Measurements from ENCODE around the gene LMTK2.

- TF ChIP-seq, protein P1, sequence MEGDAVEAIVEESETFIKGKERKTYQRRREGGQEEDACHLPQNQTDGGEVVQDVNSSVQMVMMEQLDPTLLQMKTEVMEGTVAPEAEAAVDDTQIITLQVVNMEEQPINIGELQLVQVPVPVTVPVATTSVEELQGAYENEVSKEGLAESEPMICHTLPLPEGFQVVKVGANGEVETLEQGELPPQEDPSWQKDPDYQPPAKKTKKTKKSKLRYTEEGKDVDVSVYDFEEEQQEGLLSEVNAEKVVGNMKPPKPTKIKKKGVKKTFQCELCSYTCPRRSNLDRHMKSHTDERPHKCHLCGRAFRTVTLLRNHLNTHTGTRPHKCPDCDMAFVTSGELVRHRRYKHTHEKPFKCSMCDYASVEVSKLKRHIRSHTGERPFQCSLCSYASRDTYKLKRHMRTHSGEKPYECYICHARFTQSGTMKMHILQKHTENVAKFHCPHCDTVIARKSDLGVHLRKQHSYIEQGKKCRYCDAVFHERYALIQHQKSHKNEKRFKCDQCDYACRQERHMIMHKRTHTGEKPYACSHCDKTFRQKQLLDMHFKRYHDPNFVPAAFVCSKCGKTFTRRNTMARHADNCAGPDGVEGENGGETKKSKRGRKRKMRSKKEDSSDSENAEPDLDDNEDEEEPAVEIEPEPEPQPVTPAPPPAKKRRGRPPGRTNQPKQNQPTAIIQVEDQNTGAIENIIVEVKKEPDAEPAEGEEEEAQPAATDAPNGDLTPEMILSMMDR (IDR thresholded peaks at IDR 0.05): no peak
- TF ChIP-seq EP300 (IDR thresholded peaks at IDR 0.05): no peak
- no peak for TF ChIP-seq POLR2A (IDR thresholded peaks at IDR 0.05)
- TF ChIP-seq POLR2AphosphoS5 (IDR thresholded peaks at IDR 0.05): no peak
Observed at GRCh38 chr7:98233219-98234070, 126.8 kb downstream of the LMTK2 start.

All from sigmoid colon (tissue), 4 donors.